Transverse colon (tissue), 4 donors: ENCODE measurements around the gene MESD.

ENCODE experiments used
- EP300 ChIP-seq: sonication (generic); formaldehyde crosslinking; IDR thresholded peaks from one replicate; pipeline ENCODE4 v1.6.1; 2017; ENCODE audit warnings: antibody characterized with exemption, low read depth
- POLR2A ChIP-seq: fragments of 450-650 bp; IDR thresholded peaks from one replicate; pipeline ENCODE4 v1.6.1; 2016; ENCODE audit warnings: antibody characterized with exemption, mild to moderate bottlenecking, moderate library complexity
- POLR2AphosphoS5 ChIP-seq, 3 donors: sonication (generic); formaldehyde crosslinking; IDR thresholded peaks; one replicate each; pipeline ENCODE4 v1.6.1; 2016; ENCODE audit warnings: antibody characterized with exemption in 3 of 3
- TF ChIP-seq, protein P1 (sequence below), 5 experiments: fragments of 200-600 bp in 3 of 5; fragments of 450-650 bp in 2 of 5; sonication (generic) in 3 of 5; IDR thresholded peaks; 1 replicate in 2 of 5; 2 replicates in 3 of 5; pipeline ENCODE4 v1.5.1; 2016 to 2017; ENCODE audit warnings: antibody characterized with exemption in 5 of 5, inconsistent platforms in 3 of 5, mild to moderate bottlenecking in 2 of 5, moderate library complexity in 1 of 5

GRCh38 chr15:80953001-80953952 is 36.3 kb downstream of the MESD start:
- TF ChIP-seq, protein P1, sequence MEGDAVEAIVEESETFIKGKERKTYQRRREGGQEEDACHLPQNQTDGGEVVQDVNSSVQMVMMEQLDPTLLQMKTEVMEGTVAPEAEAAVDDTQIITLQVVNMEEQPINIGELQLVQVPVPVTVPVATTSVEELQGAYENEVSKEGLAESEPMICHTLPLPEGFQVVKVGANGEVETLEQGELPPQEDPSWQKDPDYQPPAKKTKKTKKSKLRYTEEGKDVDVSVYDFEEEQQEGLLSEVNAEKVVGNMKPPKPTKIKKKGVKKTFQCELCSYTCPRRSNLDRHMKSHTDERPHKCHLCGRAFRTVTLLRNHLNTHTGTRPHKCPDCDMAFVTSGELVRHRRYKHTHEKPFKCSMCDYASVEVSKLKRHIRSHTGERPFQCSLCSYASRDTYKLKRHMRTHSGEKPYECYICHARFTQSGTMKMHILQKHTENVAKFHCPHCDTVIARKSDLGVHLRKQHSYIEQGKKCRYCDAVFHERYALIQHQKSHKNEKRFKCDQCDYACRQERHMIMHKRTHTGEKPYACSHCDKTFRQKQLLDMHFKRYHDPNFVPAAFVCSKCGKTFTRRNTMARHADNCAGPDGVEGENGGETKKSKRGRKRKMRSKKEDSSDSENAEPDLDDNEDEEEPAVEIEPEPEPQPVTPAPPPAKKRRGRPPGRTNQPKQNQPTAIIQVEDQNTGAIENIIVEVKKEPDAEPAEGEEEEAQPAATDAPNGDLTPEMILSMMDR (IDR thresholded peaks at IDR 0.05): no peak
- TF ChIP-seq EP300 (no peak), POLR2AphosphoS5 (IDR thresholded peaks at IDR 0.05) (no peak), POLR2A (no peak)
